ENCODE results near the gene PWP2.

DNA sequence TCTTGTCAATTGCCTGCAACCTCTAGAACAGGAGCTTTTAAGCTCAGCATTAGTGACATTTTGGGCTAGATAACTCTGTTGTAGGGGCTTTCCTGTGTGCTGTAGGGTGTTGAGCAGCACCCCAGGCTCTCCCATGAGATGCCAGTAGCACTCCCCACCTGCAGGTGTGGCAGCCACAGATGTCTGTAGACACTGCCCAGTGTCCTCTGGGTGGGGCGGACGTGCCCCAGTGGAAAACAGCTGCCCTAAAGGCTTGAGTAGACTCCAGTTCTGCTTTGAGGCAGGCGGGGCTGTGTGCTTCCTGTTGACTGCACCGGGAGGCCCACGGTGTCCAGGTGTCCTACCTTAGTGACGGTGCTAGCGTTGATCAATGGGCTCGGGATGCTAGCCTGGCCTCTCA, 16.9 kb upstream of the PWP2 start:
- TF ChIP-seq, protein P1, sequence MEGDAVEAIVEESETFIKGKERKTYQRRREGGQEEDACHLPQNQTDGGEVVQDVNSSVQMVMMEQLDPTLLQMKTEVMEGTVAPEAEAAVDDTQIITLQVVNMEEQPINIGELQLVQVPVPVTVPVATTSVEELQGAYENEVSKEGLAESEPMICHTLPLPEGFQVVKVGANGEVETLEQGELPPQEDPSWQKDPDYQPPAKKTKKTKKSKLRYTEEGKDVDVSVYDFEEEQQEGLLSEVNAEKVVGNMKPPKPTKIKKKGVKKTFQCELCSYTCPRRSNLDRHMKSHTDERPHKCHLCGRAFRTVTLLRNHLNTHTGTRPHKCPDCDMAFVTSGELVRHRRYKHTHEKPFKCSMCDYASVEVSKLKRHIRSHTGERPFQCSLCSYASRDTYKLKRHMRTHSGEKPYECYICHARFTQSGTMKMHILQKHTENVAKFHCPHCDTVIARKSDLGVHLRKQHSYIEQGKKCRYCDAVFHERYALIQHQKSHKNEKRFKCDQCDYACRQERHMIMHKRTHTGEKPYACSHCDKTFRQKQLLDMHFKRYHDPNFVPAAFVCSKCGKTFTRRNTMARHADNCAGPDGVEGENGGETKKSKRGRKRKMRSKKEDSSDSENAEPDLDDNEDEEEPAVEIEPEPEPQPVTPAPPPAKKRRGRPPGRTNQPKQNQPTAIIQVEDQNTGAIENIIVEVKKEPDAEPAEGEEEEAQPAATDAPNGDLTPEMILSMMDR (IDR thresholded peaks at IDR 0.05; ENCODE audit: insufficient read depth, low read length) = no peak
- no peak for TF ChIP-seq GABPA (IDR thresholded peaks at IDR 0.05; ENCODE audit: low read depth)
